NK-92 (cell line): ENCODE measurements around the gene NAV2.

Experiments
- DNase-seq: peaks from one replicate; lab custom pipeline; 2025; ENCODE audit not compliant: unreplicated experiment; lab: John Stamatoyannopoulos, UW

The NAV2 gene

DNA sequence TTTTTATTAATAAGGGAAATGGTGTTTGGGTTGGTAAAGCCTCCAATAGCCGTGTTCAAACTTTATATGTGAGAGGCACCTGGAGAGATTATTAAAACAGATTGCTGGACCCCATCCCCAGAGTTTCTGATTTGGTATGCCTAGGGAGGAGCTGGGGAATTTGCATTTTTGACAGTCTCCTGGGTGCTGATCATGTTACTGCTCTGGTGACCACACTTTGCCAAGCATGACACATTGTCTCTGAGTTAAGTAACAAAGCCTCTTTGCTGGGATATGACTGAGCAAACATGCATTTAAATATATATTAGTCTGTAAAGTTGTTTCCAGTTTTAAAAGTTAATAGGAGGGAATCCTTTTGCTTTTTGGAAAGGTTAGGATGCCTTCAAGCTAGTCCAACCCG, 140.4 kb downstream of the NAV2 start:
- DNase-seq: no peak

DNA sequence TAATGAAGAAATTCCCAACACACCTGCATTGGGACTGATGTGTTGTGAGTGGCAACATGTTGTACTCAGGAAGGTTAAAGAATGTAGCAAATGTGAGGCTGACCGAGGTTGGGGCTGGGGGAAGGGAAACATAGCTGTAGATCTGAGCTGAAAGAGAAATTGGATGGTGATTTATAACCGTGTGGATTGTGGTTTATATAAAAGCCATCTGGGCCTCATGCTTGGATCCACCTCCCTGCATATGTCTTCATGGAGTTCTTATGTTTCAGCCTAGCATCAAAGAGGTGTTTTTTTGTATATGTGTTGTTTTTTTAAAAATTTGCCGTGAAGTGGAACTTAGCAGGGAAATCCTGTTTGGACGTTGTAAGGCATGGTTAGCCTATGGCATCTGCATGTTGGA, 141.3 kb downstream of the NAV2 start:
- DNase-seq: no peak

DNA sequence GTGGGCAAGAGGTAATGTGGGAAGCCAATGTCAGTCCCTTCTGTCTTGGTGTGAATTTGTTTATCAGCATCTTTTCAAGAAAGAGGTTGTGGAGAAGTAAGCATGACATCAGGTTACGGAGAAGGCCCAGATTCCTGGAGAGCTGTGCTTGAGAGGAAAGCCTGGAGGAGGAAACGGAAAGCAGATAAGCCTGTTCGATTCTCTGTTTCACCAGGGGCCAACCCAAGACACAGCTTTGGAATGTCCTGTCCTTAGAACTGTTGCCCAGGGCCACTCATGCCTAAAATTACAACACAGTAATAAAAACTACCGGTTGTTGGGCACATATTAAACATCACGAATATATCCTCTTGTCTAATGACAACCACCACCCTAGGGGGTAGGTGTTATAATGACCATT, 148.5 kb downstream of the NAV2 start:
- DNase-seq: no peak

DNA sequence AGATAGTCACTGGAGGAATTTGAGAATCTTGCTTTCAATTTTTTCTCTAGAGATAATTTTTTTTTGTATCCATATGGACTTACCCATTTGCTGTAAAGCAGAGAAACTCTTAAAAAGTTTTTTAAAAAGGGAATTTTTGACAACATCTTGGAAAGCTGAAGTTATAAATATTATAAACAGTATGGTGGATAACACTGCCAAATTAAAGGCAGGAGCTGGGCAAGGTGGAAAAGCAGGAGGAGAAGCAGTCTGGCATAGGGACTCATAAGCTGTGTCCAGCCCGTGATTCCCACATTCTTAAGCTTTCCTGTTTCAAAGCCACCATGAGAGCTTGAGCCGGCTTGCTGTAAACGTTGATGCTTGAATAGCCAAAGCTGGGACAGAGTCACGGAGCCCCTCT, 149.5 kb downstream of the NAV2 start:
- DNase-seq: no peak

DNA sequence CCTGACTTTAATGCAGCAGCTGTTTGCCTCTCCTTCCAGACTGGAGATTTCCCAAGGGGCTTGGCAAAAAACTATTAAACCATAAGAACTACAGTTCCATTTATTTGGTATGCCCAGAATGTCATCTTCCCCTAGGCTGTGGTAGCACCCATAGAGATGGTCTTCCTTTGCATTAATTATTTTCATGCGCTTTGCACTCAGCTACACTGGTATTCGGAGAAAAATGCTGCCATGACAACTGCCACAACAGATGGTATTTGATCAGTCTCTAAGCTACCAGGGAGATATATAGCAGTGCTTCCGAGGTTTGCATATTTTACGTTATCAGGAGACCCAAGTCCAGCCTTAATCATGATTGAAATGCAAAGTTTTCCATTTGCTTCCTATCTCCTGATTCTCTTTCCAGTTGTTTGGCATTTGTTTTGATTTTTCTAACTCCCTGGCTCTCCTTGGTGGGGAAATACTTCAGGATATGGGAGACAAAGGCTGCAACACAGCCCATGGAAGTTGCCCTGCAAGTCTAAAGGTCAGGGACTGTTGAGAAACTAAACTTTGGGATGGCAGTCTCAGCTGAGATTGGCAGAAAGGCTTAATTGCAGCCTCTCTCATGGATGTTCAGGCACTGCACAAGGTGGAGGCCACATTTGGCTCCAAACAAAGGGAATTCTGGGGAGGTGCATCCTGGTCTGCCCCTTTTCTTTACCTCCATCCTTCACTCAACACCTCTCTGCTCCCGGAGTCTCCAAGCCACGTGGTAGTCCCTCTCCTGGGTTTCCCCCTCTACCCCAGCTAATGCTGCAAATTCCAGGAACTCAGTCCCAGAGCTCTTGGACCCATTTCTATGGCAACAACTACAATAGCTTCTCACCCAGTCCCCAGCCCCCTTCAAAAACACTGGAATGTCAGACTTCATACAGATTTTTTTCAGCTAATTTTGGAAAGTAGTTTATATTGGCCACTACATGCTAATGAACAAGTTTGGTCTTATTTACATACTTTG, 151.8 kb downstream of the NAV2 start:
- no peak for DNase-seq

DNA sequence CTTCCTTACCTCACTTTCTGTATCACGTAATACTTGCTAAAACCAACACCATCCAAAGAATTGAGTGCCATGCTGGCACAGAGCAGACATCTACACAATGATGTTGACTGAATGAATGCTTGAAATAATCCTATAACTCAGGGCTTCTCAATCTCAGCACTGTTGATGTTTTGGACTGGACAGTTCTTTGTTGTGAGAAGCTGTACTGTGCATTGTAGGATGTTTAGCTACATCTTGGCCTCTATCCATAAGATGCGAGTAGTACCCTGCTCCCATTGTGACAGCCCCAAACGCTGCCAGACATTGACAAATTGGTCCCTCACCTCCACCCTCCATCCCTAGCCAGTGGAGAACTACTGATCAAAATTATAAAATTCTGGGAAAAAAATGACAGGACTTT, 153.4 kb downstream of the NAV2 start:
- DNase-seq: no peak

DNA sequence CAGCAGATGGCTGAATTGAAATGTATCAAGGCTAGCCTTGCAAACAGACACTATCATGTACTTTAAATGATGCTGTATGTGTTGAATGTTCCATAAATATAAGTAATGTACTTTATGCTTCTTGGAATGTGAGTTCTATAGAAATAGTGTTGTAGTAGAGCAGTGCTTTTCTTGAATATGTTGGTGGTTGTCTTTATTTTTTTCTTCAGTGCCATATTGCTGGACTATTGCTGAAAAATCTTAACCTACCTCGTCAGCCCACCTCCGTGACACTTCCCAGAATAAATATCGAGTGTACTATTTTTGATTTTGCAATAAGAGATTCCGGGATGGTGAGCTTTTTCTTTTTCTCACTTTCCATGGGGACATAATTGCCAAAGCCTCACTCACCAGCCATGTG, 153.9 kb downstream of the NAV2 start:
- DNase-seq: no peak

DNA sequence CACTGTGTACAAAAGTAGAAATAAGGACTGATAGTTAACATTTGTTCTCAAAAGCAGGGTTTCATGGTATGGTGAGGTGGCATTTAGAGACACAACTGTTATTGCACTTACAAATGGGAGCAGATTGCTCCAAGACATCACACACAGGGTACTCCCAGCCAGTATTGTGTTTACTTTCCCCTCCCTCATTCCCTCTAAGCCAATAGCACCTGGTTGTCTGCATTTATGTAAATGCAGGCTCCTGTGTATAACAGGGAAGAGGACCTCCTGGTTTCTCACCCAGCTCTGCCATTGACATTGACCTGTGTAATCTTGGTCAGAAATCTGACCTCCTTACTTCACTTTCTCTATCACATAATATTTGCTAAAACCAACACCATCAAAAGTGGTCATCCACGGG, 154.4 kb downstream of the NAV2 start:
- no peak for DNase-seq

DNA sequence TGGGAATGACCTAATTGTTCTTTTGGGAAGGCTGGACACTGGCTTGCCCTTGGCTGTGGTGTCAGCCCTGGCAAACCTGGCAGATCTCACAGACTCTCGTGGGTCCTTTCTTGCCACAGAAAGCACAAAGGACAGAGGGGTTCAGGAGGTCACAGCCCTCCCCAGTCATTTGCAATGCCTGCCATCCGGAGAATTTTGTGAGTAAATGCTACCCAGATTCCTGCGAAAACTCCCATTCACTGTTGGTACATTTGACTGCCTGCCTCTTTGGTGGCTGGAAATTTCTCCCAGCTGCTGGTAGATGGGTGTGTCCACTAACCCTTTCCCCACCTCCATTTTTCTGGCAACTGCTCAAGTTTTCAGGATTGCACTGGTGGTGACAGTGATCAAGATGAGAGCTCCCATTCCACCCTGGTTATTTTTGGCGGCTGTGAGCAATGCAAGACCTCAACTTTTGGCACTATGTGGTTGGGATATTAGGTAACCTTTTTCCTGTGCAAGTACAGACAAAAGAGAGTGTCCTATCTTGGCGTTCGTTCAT, 155.7 kb downstream of the NAV2 start:
- DNase-seq: no peak

DNA sequence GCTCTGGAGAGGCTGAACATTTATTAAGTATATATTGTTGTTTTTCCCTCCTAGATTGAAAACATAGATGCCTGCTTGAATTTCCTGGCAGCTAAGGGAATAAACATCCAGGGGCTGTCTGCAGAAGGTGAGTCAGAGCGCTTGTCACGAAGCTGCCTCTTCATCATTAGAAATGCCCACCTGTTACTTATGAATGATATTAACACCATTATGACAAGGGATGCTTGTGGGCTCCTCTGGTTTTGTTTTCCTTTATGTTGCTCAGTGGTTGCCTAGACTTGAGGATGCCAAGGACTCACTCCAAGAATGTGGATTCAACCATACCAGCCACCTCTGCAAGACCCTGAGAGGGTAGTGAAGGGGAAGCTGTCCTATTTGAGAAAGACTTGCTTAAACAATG, 156.2 kb downstream of the NAV2 start:
- DNase-seq: no peak

DNA sequence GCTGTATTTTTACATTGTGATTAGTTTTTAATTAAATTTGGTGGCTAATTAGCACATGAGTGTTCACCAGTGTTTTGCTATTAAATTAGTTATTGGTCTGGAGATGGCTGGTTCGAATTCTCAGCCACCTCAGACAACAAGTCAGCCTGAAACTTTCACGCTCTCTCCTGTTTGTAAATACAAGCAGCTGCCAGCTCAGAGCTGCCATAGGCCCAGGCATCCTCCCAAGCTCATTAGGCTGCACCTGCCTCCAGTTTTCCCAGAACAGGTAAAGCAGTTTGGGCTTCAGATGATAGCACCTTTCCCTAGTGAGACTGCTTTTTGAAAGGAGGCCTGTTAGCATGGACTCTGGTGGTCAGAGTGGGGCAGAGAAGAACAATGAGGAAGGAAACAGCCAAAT, 156.8 kb downstream of the NAV2 start:
- no peak for DNase-seq

DNA sequence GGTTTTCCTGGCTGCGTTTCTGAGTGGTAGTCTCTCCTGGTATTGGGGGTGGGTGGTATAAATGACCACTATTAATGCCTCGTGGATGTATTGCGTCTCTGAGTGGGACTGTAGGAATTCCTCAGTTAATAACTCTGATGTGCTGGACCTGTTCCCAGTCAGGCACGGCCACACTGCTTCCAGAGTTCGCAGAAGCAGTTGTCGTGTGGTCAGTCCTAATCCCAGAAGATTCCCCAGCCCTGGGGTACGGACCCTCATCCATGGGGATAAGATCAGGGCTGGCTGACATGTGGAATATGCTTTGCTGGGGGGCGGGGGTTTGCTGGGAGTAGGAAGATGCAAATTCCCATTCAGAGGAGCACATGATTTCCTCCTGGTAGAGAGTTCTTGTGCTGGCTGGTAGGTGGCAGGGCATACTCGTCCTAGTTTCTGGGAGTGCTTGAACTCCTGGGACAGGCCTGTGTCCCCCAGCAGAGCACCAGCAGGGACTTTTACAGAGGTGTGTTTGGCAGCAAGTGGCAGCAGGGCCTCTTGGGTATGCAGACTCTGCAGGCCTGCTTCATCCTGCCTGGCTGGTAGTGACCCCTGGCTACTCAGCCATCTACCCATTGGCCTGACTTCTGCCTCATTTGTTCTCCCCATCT, 157.4 kb downstream of the NAV2 start:
- DNase-seq: no peak

DNA sequence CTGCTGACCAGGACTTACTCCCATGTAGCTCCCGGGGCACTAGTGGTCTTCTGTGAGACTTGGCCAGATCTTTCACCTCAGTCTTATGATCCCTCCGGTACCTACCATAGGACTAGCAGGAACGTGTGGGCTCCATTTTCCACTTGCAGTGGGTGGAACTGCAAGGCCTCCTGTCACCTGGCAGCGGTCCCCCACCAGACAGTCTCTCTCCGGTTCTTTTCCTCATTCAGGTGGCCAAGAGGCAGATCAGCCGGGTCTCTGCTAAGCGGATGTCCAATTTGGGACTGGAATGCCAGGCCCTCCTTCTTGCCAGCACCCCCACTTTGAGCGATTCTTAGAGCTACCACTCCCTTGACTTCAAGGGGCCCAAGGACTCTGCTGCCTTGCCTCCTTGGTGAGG, 158.9 kb downstream of the NAV2 start:
- no peak for DNase-seq

DNA sequence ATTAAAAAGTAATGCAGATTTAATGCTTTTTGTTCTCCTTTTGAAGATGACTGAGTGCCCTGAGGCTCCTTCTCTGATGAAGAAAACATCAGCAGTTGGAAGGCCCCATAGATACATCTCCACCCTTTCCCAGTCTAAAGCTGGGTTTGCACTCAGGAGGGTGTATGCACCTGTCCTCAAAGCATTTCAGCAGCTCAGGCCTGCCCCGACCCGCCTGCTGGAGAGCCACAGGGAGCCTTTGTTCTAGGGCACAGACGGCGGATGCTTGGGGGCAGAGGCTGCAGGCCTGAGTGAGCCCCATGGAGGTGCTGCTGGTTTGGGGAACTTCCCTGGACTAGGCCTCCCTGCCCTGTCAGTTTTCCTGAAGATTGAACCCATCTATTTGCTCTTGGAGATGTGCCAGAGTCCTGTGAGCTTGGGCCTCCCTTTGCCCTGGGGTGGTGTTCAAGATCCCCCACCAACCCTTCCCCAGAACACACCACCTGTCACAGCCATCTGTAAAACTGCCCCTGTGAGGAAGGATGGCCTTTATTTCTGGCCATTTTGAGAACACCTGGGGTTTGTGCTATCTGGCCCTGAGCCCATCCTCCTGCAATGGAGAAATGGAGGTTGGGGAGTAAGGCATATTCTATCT, 160.0 kb downstream of the NAV2 start:
- DNase-seq: no peak

DNA sequence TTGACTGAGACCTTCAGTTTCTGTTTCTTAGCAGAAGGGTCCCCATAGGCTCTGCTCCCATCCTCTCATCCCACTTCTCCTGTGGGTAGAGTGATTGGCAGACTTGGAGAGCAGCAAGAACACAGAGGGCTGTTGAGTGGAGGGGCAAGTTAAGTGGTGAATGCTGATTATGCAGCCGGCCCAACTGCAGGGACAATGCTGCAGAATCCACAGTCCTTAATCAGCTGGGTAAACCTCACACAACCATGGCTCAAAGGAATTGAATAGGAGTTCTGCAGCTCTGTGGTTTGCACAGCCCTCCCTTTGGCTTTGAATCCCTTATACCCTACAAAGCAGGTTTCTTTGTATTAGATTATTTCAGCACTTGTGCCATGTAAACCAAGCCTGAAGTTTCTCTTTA, 161.1 kb downstream of the NAV2 start:
- no peak for DNase-seq

DNA sequence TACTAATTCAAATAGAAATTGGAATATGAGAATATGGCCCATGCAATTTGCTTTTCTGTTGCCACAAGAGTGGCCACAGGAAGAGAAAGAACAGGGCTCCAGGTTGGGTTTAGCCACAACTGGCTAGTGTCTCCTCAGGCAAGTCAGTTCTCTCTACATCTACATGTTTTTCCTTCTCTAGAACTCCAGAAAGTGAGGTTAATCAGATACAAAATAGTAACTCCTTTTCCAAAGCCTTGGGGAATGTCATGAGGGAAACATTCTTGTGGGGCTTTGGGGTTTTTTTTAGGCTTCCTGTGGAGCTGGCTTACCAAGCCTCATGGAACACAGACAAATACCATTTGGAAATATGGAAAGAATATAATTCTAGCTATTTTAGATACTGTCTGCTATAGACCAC, 161.6 kb downstream of the NAV2 start:
- DNase-seq: no peak

DNA sequence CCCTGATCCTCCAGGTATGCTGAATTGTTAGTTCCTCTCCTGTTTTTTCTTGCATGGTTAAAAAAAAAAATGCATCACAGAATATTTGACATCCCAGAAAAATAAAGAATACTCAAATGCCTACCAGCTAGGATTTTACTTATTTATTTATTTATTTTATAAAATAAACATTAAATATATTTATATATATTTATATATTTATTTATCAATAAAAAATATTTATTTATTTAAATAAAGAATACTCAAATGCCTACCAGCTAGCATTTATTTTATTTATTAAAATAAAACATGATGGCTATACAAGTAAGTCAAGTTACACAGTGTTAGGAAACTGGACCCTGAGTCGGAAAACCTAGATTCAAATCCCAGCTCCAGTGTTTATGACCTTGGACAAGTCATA, 164.1 kb downstream of the NAV2 start:
- DNase-seq: no peak

DNA sequence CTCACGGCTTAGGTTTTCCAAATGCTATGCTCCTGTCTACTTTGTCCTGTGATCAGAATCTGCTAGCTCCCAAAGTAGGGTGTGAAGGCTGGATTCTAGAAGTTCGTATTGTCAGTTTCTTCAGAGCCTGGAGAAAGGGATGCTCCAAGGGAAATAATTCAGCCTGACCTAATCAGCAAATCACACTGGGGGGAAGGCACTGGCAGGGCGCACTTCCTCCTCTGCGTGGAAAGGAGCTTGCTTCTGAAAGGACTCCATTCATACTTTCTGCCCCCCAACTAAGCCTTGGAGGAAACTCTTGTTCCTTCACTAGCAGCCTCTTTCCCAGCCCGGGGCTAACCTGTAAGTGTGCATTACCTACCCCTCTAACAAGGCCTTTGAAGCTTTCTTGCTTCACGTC, 165.9 kb downstream of the NAV2 start:
- DNase-seq: no peak

DNA sequence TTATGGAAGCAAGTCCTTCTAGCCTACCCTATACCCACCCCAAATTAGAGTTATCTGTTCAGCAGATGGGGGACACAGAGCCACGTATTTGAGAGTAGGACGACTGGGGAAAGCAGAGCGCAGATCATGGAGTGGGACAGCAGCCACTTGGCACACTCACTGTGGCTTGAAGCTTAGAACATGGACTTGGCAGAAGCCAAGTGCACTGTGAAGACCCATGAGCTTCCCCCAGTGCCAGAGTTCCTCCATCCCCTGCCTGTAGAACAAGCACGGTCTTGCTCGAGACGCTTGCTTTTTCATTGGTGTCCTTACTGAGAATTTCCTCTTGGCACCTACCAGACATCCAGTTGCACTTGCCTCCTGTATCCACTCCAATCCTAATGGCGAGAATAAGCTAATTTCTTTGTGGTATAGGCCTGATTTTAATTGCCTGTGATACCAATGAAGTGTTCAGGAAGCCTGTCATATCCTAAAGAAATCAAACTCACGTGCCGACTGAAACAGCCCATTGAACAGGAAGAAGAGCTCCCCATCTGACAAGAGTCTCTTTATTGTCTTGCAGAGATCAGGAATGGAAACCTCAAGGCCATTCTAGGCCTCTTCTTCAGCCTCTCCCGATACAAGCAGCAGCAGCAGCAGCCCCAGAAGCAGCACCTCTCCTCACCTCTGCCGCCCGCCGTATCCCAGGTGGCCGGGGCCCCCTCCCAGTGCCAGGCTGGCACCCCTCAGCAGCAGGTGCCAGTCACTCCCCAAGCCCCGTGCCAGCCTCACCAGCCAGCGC, 166.9 kb downstream of the NAV2 start:
- no peak for DNase-seq

DNA sequence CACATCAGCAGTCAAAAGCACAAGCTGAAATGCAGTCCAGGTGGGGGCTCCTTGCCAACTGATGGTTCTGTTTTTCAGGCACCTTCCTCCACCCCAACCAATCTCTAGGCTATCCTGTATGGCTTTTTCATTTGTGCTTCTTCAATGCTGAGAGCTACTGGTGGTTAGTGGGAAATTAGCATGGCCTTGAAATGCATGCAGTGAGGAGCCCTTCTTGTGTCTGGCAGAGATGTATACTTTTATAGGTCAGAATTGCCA, 167.4 kb downstream of the NAV2 start:
- DNase-seq: no peak

DNA sequence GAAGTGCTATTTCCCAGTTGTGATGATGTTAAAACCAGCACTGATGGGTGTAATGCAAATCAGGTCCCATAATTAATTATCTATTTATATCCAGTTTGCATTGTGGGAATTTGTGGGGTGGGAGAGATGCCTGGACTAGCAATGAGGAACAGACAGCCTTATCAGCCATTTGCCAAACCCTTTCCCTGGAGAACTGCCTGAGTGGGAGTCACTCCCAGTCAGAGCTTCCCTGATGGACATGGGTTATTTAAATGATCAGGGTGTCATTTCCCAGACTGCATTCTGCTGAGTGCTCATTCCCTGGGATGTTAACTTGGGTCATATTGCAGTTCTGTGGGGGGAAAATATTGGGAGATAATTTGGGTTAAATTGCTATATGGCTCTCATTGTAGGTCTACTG, 168.5 kb downstream of the NAV2 start:
- no peak for DNase-seq
